Parathyroid adenoma (tissue), 2 donors: ENCODE results near the gene SLC27A2.
"Not testable (repeated sequence)": the region's sequence is repeated elsewhere in the genome, so short reads cannot be mapped to it uniquely, and the experiment has no call there.

ENCODE experiments used
- H2AFZ ChIP-seq: fragments of 300-600 bp; sonication (generic); one replicate; pipeline ENCODE4 v1.7.0; 2017; ENCODE audit warnings: antibody characterized with exemption, mild to moderate bottlenecking
- H3K27ac ChIP-seq: fragments of 300-600 bp; sonication (generic); one replicate; pipeline ENCODE4 v1.7.0; 2017
- H3K27me3 ChIP-seq: fragments of 300-600 bp; sonication (generic); one replicate; pipeline ENCODE4 v1.7.0; 2017; ENCODE audit warnings: low read length; ENCODE audit not compliant: control insufficient read depth, insufficient read depth
- H3K36me3 ChIP-seq: fragments of 300-600 bp; sonication (generic); one replicate; pipeline ENCODE4 v1.7.0; 2017; ENCODE audit warnings: low read length; ENCODE audit not compliant: control insufficient read depth, insufficient read depth
- H3K4me1 ChIP-seq: fragments of 300-600 bp; sonication (generic); one replicate; pipeline ENCODE4 v1.7.0; 2017; ENCODE audit warnings: control low read depth
- H3K4me2 ChIP-seq: fragments of 300-600 bp; sonication (generic); one replicate; pipeline ENCODE4 v1.7.0; 2017; ENCODE audit warnings: low read length
- H3K4me3 ChIP-seq: fragments of 300-600 bp; sonication (generic); one replicate; pipeline ENCODE4 v1.7.0; 2017; ENCODE audit warnings: low read depth, low read length
- H3K79me2 ChIP-seq: fragments of 300-600 bp; sonication (generic); one replicate; pipeline ENCODE4 v1.7.0; 2017; ENCODE audit warnings: control low read depth
- H3K9ac ChIP-seq: fragments of 300-600 bp; sonication (generic); one replicate; pipeline ENCODE4 v1.7.0; 2017; ENCODE audit warnings: mild to moderate bottlenecking
- H3K9me3 ChIP-seq: fragments of 300-600 bp; sonication (generic); one replicate; pipeline ENCODE4 v1.7.0; 2017; ENCODE audit warnings: low read length; ENCODE audit not compliant: control insufficient read depth
- CTCF ChIP-seq: fragments of 300-600 bp; sonication (generic); IDR thresholded peaks from one replicate; pipeline ENCODE4 v1.7.0; 2017; ENCODE audit warnings: antibody characterized with exemption, mild to moderate bottlenecking
- donor health status: primary hyperparathyroidism.

Gene SLC27A2

GRCh38 chr15:50167110-50167509, 14.9 kb upstream of the SLC27A2 start:
- Histone ChIP-seq H3K79me2 (no peaks in the 10 kb centered on the region), H3K27me3 (no peaks in the 10 kb centered on the region), H3K4me2 (no peak overlapping the region), H3K36me3 (no peaks in the 10 kb centered on the region), H3K4me3 (no peak overlapping the region), H3K27ac (no peak overlapping the region), H3K9me3 (no peaks in the 10 kb centered on the region), H2AFZ (no peak overlapping the region), H3K9ac (no peak overlapping the region), H3K4me1 (no peaks in the 10 kb centered on the region)
- no peak for TF ChIP-seq CTCF

- Histone ChIP-seq H3K27ac (no peak overlapping the region), H3K79me2 (no peaks in the 10 kb centered on the region), H3K9ac (no peak overlapping the region), H3K4me1 (no peaks in the 10 kb centered on the region), H2AFZ (no peak overlapping the region), H3K4me3 (no peak overlapping the region), H3K27me3 (no peaks in the 10 kb centered on the region), H3K36me3 (no peaks in the 10 kb centered on the region), H3K4me2 (no peak overlapping the region), H3K9me3 (no peaks in the 10 kb centered on the region)
- no peak for TF ChIP-seq CTCF
These were observed 13.6 kb upstream of the SLC27A2 start for GRCh38 chr15:50168379-50168778.

GRCh38 chr15:50168783-50169411, 13.1 kb upstream of the SLC27A2 start:
- H3K27me3 ChIP-seq = no peaks in the 10 kb centered on the region
- no peak overlapping the region for H3K4me2 ChIP-seq
- H3K9me3 ChIP-seq = no peaks in the 10 kb centered on the region
- H3K4me1 ChIP-seq = no peaks in the 10 kb centered on the region
- H3K27ac ChIP-seq = no peak overlapping the region
- TF ChIP-seq CTCF = no peak
- no peaks in the 10 kb centered on the region for H3K79me2 ChIP-seq
- no peak overlapping the region for H2AFZ ChIP-seq
- no peak overlapping the region for H3K4me3 ChIP-seq
- no peak overlapping the region for H3K9ac ChIP-seq
- H3K36me3 ChIP-seq = no peaks in the 10 kb centered on the region

GRCh38 chr15:50172360-50172895, 9.6 kb upstream of the SLC27A2 start:
- not testable (repeated sequence) for H3K4me1 ChIP-seq, H3K27ac ChIP-seq, H3K79me2 ChIP-seq, H3K4me2 ChIP-seq, H3K36me3 ChIP-seq, H3K9ac ChIP-seq, H3K4me3 ChIP-seq, H3K9me3 ChIP-seq, H3K27me3 ChIP-seq, H2AFZ ChIP-seq

DNA sequence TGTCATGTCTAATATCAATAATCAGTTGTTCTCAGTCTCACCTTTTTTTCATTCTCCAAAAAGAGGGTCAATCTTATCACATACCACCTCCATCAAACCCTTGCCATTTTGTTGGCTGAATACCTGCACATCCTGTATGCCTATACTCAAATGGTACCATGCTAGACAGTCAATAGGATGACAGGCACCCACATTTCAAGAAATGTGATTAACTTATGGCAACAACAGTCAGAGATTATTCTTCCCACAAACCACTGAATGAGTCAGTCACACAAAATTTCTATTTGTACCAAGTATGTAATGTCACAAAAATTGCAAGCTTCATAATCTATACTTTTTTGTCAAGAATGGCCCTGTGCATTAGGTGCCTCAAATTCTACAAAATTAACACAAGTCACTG, 5.1 kb upstream of the SLC27A2 start:
- Histone ChIP-seq H3K36me3 (no peaks in the 10 kb centered on the region), H2AFZ (no peak overlapping the region), H3K79me2 (no peaks in the 10 kb centered on the region), H3K27me3 (no peaks in the 10 kb centered on the region), H3K4me1 (no peaks in the 10 kb centered on the region), H3K9ac (no peak overlapping the region), H3K4me2 (no peak overlapping the region), H3K9me3 (no peaks in the 10 kb centered on the region), H3K27ac (no peak overlapping the region), H3K4me3 (no peak overlapping the region)
- TF ChIP-seq CTCF = no peak
